Measurements from ENCODE around the gene HIVEP3. TPM values are rescaled to one million over a fixed set of nuclear protein-coding genes. Genes with fewer than 3 reads are reported as not detected.
A peak's percentile ranks its signal among the peaks of the same experiment; 100 is the strongest.

Gene HIVEP3
- total RNA-seq, 1 donor from 2014 or later, result 0.37 TPM

DNA sequence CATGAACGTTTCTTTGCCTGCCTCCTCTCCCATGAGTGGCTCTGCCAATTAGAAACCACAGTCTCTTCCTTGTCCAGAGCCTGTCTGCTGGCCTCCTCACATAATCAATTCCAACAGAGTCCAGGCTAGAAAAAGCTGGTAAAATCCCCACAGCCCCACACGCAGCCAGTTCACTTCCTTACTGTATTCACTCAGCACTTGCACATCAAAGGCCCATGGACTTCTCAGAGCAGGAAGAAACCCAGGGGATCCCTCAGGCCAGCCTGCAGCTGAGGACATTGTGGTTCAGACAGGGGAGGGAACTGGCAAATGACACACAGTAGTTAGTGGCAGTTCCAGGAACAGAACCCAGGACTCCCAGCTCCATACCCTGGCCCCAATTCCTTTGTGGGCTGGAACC is 262.7 kb downstream of the HIVEP3 start:
- no peak overlapping the region for H3K27ac Mint-ChIP-seq
- peaks cover 28% of the 10 kb centered on the region for H3K27me3 ChIP-seq
- H3K9ac ChIP-seq, result no peak overlapping the region
- TF ChIP-seq EZH2phosphoT487 (IDR thresholded peaks at IDR 0.05) (no peak), EZH2 (IDR thresholded peaks at IDR 0.05) (no peak)
- TF ChIP-seq, protein P1, sequence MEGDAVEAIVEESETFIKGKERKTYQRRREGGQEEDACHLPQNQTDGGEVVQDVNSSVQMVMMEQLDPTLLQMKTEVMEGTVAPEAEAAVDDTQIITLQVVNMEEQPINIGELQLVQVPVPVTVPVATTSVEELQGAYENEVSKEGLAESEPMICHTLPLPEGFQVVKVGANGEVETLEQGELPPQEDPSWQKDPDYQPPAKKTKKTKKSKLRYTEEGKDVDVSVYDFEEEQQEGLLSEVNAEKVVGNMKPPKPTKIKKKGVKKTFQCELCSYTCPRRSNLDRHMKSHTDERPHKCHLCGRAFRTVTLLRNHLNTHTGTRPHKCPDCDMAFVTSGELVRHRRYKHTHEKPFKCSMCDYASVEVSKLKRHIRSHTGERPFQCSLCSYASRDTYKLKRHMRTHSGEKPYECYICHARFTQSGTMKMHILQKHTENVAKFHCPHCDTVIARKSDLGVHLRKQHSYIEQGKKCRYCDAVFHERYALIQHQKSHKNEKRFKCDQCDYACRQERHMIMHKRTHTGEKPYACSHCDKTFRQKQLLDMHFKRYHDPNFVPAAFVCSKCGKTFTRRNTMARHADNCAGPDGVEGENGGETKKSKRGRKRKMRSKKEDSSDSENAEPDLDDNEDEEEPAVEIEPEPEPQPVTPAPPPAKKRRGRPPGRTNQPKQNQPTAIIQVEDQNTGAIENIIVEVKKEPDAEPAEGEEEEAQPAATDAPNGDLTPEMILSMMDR (IDR thresholded peaks at IDR 0.05), result no peak
- no peak overlapping the region for H3K4me2 ChIP-seq
- peaks cover 22% of the 10 kb centered on the region for H3K27me3 Mint-ChIP-seq (ENCODE audit: insufficient read depth, low read depth)
- no peaks in the 10 kb centered on the region for H3F3A ChIP-seq (ENCODE audit: low read depth)
- H3K36me3 ChIP-seq, result no peaks in the 10 kb centered on the region
- no peaks in the 10 kb centered on the region for H3K79me2 ChIP-seq (ENCODE audit: low read depth)
- H2AFZ ChIP-seq (replicated peaks), result no peak overlapping the region
- H3K4me1 ChIP-seq, result no peaks in the 10 kb centered on the region
- no peaks in the 10 kb centered on the region for H3K9me3 Mint-ChIP-seq
- H3K4me1 Mint-ChIP-seq, result peaks cover 19% of the 10 kb centered on the region
- H3K27ac ChIP-seq, result no peak overlapping the region
- DNase-seq (ENCODE audit: low spot score), result no peak
- H3K36me3 Mint-ChIP-seq, result no peaks in the 10 kb centered on the region
- no peak overlapping the region for H3K4me3 ChIP-seq
- H3K4me3 Mint-ChIP-seq, result no peak overlapping the region
- H4K20me1 ChIP-seq (ENCODE audit: low read depth), result peaks cover 4% of the 10 kb centered on the region
- no peaks in the 10 kb centered on the region for H3K9me3 ChIP-seq (ENCODE audit: low read depth)

DNA sequence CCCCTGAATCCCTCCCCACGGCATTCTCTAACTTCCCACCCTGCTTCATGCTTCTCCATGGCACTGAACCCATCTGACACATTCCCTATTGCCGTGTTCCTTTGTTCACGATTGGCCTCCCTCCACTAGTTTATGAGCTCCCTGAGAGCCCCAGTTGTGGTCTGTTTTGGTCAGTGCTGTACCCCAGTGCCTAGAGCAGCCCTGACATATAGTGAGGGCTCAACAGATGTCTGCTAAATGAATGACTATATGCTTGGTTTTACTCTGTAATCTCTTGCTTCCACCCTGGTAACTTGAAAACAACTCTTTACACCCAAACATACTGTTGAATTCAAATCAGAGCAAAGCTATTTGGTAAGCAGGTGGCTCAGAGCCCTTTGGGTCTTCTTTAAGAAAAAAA is 263.1 kb downstream of the HIVEP3 start:
- Histone ChIP-seq H3K27ac (no peak overlapping the region), H3K27me3 (peaks cover 23% of the 10 kb centered on the region), H4K20me1 (ENCODE audit: low read depth) (no peaks in the 10 kb centered on the region), H3K36me3 (no peaks in the 10 kb centered on the region), H3F3A (ENCODE audit: low read depth) (no peaks in the 10 kb centered on the region), H3K4me1 (no peaks in the 10 kb centered on the region), H2AFZ (replicated peaks) (no peak overlapping the region), H3K4me2 (no peak overlapping the region), H3K9ac (no peak overlapping the region), H3K9me3 (ENCODE audit: low read depth) (no peaks in the 10 kb centered on the region), H3K79me2 (ENCODE audit: low read depth) (no peaks in the 10 kb centered on the region), H3K4me3 (no peak overlapping the region)
- TF ChIP-seq EZH2phosphoT487 (IDR thresholded peaks at IDR 0.05), result no peak
- TF ChIP-seq, protein P1 (IDR thresholded peaks at IDR 0.05), result no peak
- TF ChIP-seq EZH2 (IDR thresholded peaks at IDR 0.05), result no peak
- peak overlapping the region; percentile 52 for H3K27ac Mint-ChIP-seq
- peaks cover 18% of the 10 kb centered on the region for H3K27me3 Mint-ChIP-seq (ENCODE audit: insufficient read depth, low read depth)
- no peaks in the 10 kb centered on the region for H3K36me3 Mint-ChIP-seq
- no peak overlapping the region for H3K4me3 Mint-ChIP-seq
- H3K4me1 Mint-ChIP-seq, result peaks cover 19% of the 10 kb centered on the region
- no peaks in the 10 kb centered on the region for H3K9me3 Mint-ChIP-seq
- no peak for DNase-seq (ENCODE audit: low spot score)

DNA sequence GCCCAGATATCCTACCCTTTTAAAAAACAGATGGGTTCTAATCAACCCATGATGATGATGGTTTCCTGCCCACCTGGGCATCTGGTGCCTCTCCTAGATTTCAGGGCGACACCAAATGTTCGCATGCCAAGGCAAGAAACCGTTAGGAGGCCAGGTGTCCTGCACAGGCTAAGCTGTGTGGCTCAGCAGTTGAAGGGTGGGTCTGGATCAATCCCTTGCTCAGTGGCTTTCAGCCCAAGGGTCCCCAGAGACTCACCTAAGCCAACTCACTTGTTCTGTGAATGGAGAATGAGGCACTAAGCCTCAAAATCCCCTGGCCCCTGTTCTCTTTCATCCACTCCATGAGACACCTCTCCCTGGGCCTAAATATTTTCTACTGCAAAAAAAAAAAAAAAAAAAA is 265.1 kb downstream of the HIVEP3 start:
- H3K36me3 ChIP-seq, result no peaks in the 10 kb centered on the region
- no peaks in the 10 kb centered on the region for H4K20me1 ChIP-seq (ENCODE audit: low read depth)
- H3K4me2 ChIP-seq, result no peak overlapping the region
- no peak overlapping the region for H3K9ac ChIP-seq
- H3K4me1 ChIP-seq, result no peaks in the 10 kb centered on the region
- no peak for TF ChIP-seq EZH2phosphoT487 (IDR thresholded peaks at IDR 0.05)
- TF ChIP-seq EZH2 (IDR thresholded peaks at IDR 0.05), result no peak
- TF ChIP-seq, protein P1 (IDR thresholded peaks at IDR 0.05), result no peak
- Mint-ChIP-seq H3K27me3 (ENCODE audit: insufficient read depth, low read depth) (peaks cover 12% of the 10 kb centered on the region), H3K9me3 (no peaks in the 10 kb centered on the region), H3K4me3 (no peak overlapping the region), H3K4me1 (peaks cover 17% of the 10 kb centered on the region), H3K27ac (no peak overlapping the region), H3K36me3 (no peaks in the 10 kb centered on the region)
- H3K4me3 ChIP-seq, result no peak overlapping the region
- H3F3A ChIP-seq (ENCODE audit: low read depth), result no peaks in the 10 kb centered on the region
- H2AFZ ChIP-seq (replicated peaks), result no peak overlapping the region
- no peak overlapping the region for H3K27ac ChIP-seq
- no peaks in the 10 kb centered on the region for H3K79me2 ChIP-seq (ENCODE audit: low read depth)
- no peaks in the 10 kb centered on the region for H3K9me3 ChIP-seq (ENCODE audit: low read depth)
- H3K27me3 ChIP-seq, result peaks cover 3% of the 10 kb centered on the region
- no peak for DNase-seq (ENCODE audit: low spot score)
